GM19438 (cell line): ENCODE data around the gene AK2.
"Not testable (repeated sequence)": the region's sequence is repeated elsewhere in the genome, so short reads cannot be mapped to it uniquely, and the experiment has no call there.

Experiments used
- ATAC-seq: cut with Tn5 transposase; IDR thresholded peaks from one replicate; pipeline ENCODE4 v1.9.1; 2021; ENCODE audit warnings: low read depth; ENCODE audit not compliant: unreplicated experiment

AK2 gene

DNA sequence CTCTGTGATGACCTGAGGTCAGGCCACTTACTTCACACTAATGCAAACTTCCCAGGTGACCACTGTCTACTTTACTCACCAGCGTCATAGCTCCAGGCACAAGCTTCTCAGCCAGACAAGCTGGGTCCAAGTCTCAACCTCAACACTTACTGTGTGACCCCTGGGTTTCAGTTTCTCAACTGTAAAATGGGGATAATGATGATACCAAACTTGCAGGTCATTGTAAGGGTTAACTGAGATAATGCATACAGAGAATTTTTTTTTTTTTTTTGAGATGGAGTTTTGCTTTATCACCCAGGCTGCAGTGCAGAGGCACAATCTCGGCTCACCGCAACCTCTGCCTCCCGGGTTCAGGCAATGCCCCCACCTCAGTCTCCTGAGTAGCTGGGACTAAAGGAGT, 34.7 kb downstream of the AK2 start:
- no peak for ATAC-seq

DNA sequence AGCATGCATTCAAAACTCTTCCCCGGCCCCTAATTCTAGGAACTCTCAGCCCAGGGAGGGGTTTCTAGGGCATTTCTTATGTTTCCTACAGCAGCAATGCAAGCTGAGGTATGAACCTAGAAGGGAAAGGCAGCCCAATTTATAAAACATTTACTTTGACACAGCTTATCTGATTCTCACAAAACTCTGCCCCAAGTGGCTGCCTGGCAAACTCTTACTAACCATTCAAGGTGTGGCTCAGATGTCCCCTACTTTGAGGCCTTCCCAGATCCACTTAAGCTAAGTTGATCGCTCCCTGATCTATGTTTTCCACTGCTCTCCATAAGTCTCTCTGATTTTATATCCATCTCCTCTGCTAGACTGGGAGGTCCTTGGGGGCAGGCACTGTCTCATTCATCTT, 35.4 kb downstream of the AK2 start:
- ATAC-seq, result no peak

DNA sequence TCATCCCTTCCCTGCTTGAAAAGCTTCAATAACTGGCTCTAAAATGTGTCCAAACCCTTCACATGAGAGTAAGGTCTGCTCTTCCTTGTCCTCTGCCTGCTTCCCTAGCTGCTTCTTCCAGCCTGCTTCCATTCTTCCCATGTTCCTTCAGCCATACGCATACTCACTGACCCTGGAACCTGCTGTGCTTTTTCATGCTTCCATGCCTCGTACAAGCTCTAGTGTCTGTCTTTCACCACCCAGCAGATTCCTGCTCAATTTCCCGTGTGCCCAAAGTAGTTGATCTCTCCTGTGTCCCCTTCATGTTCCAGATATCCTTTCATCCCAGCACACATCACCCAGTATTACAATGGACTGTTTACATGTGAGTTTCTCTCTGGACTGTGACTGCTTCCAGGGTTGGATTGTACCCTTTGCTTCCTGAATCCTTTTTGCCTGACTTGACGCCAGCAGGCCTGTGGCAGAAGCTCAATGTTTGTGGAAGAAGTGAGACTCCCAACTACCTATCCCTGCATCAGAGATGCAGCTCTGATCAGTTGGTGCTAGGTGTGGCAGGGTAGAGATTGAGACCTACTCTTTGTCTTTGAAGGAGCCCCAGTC, 36.2 kb downstream of the AK2 start:
- no peak for ATAC-seq

DNA sequence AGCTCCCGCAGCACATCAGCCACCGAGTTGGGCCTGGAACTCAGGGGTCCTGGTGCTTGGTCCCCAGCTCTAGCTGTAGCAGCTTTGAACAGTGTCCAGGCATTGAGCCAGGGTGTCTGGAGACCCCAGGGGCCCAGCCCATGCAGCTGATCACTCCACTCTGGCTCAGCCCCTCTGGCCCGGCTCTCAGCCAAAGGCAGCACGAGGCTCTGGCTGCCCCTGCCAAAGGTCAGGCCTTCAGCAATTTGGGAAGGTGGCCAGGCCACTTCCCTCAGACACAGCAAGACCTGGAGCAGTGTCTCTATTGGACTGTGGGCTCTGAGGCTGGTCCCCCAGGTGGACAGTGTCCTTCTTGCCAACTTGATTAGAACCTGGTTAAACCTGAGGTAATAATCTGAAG, 37.7 kb downstream of the AK2 start:
- ATAC-seq, result no peak

DNA sequence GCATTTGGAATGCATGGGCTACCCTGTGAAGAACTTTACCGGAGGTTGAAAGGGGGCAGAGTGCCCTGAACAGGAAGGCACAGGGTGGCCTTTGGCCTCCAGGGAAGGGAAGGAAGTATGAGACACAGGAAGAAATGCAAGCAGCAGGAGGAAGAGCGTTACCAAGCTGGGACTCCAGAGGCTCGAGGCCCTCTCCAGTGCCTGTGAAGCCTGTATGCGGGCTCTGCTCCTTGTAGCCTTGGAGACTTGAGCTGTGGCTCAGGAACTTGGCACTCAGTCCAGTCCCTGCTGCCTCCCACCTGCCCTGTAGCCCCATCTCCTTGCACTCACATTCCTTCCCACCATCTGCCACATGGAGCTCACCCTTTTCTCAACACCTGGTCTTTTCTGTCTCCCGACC, 38.6 kb downstream of the AK2 start:
- ATAC-seq, result no peak

DNA sequence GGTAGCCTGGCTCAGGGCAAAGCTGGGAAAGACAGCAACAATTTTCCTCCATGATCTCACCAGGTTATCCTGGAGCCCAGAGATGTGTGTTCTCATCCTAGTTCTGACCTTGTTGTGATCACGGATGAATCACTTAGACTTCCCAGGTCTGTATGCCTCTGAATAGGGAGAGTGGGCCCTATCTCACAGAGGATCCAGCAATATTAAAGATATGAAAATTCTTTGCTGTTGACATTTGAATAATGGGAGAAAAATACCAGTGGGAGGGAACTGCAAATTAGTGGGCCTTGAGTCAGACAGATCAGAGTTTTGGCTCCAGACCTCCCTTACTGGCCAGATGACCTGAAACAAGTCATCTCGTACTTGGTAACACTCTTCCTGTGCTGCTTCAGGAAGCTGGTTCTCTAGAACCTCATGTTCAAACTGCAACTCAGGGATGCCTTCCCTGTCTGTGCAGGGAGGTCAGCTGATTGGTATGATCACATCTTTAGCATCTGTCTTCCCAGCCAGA, 39.2 kb downstream of the AK2 start:
- ATAC-seq, result no peak

DNA sequence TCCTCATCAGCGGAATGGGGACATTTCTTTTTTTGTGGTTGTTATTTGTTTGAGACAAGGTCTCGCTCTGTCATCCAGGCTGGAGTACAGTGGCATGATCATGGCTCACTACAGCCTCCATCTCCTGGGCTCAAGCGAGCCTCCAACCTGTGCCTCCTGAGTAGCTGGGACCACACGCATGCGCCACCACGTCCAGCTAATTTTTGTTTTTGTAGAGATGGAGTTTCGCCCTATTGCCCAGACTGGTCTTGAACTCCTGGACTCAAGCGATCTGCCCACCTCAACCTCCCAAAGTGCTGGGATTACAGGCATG, 43.4 kb downstream of the AK2 start:
- ATAC-seq, result not testable (repeated sequence)

DNA sequence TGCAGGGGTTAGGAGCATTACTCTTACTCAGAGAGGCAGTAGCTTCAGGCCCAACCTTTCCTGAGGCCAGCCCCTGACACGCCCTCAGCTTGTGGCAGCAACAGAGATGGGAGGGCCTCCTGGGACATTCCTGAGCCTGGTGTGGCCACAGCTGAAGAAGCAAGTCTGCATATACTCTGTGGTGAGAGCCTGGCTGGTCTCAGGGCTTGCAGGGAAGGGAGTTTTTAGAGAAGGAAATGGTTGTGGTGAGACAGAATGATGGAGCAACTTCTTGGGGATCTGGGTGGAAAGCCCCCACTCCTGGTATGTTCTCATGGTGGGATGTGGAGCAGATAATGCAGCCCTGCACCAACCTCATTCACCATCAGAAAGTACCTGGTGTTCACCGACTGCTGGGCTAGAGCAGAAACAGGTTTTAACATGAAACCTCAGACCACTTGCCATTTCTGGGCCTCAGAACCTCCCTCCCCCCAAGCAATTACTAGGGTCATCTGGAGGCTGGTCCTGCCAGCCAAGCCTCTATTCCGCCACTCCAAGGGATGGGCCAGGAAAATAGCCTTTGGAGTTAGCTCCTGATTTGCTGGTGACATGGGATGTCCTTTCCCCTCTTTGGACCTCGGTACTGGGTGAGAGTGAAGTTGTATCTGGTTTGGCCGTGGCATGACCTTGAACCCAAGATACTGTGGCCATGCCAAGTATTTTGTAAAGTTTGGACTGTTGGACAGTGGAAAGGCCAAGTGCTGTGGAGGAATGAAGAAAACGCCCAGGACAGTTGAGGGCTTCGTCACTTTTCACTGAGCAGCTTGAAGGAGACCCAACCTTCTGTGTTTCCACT, 44.0 kb downstream of the AK2 start:
- ATAC-seq, result peak; percentile 85

DNA sequence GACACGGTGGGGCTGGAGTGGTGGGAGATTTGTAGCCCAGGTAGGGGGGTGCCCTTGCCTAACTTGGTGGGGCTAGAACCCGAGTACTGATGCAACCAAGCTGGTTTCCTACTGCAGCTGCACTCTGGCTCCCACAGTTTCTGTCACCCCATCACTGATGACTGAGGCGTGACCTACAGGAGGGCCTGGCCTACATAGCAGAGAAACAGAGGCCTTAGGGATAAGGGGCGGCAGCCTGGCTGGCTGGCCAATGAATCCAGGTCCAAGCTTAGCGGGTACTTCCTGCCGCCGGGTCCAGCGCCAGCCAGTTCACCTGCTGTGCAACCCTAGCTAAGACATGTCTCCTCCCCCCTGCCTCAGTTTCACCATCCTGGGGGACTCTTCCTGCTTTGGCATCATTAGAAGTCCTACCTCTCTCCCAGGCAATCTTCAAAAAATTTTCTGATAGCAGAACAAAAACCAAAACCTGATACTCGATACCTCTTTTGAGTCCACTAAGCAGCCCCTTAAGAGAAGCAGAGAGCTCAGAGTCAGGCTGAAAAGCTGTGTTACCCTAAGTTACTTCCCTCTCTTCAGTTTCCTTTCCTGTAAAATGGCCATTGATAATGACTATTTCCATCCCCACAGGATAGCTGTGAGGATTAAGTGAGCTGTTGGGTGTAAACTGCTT, 44.7 kb downstream of the AK2 start:
- ATAC-seq, result peak; percentile 40

DNA sequence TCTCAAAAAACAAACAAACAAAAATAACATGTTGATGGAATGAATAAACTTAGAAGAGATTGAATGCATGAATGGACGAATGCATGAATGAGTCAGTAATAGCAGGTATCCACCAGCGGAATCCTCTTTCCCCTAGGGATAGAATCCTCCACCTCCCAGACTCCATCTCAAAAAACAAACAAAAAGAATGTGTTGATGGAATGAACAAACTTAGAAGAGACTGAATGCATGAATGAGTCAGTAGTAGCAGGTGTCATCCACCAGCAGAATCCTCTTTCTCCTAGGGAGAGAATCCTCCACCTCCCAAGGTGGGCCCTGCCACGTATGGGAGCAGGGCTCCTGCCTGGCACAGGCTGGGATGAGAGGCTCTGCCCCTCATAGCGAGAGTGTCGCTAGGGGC, 45.3 kb downstream of the AK2 start:
- no peak for ATAC-seq

DNA sequence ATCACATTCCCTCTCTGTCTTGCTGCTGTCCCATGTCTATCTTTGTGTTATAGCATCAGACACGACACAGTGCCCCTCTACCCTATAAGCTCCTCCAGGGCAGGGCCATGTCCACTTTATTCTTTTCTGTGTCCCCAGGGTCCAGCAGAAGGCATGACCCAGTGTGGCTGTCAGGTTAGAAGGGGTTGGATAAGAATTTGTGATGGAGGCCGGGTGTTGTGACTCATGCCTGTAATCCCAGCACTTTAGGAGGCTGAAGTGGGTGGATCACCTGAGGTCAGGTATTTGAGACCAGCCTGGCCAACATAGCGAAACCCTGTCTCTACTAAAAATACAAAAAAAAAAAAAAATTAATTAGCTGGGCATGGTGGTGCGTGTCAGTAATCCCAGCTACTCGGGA, 45.8 kb downstream of the AK2 start:
- ATAC-seq, result no peak

DNA sequence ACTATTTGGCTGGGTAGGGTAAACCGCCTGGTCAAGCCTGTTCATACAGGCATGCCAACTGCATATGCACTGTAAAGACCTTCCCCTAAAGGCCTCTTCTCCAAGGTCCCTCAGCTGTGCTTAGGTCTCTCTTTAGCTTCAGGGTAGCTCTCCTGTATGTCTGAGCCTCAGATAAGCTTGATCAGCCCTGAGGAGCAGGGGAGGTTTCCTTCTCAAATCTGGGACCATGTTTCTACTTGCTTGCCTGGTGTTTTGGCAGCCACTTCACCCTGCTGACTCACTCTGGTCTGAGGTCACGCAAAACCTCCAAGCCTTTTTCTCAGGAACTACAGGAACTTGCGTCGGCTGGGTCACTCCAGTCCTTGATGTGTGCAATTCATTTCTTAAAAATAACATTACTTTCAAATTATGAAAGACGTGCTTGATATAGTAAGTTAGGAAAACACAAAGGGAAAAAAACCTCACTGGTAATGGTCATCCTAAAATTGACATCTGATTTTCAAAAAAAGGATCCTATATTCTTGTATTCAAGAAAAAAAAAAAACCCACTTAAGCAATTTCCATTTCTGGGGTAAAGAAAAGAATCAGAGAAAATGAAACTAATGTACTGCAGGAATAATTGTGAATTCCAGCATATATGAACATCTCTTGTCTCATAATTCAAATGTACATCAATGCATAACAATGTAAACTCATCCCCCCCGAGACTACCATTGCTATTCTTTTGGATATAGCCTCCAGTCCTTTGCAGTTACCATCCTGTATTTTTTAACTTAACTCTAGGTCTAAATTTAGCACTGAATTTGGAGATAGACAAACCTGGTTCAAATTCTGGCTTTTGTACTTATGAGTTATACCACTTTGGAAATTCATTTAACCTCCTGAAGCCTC, 47.3 kb downstream of the AK2 start:
- no peak for ATAC-seq

DNA sequence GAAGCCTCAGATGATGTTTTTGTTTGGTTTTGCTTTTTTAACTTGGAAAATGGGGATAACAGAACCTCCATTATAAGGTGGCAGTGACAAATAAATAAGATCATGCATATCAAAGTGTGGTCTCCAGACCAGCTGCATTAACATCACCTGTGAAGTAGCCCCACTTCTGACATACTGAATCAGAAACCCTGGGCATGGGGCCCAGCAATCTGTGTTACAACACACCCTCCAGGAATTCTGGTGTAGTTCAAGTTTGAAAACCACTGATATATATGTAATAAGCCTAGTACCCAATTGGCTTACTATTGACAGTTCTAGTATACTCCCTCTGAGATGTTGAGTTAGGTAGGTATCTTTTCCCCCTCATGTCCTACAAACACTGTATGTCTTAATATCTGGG, 48.0 kb downstream of the AK2 start:
- ATAC-seq, result no peak

DNA sequence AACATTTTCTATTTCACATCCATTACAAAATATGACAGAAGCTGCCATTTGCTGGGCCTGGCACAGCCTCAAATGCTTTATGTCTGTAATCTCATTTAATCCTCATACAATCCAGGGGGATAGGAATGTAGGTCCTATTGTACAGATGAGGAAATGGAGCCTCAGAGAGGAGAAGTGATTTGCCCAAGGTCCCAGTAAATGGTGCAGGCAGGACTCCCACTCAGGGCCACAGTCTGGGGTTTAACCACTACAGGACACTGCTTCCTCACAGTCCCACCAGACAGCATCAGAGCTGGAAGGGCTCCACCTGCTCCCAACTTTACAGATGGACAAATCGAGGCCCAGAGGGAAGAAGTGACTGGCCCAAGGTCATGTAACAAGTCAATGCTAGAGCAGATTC, 51.5 kb downstream of the AK2 start:
- no peak for ATAC-seq

DNA sequence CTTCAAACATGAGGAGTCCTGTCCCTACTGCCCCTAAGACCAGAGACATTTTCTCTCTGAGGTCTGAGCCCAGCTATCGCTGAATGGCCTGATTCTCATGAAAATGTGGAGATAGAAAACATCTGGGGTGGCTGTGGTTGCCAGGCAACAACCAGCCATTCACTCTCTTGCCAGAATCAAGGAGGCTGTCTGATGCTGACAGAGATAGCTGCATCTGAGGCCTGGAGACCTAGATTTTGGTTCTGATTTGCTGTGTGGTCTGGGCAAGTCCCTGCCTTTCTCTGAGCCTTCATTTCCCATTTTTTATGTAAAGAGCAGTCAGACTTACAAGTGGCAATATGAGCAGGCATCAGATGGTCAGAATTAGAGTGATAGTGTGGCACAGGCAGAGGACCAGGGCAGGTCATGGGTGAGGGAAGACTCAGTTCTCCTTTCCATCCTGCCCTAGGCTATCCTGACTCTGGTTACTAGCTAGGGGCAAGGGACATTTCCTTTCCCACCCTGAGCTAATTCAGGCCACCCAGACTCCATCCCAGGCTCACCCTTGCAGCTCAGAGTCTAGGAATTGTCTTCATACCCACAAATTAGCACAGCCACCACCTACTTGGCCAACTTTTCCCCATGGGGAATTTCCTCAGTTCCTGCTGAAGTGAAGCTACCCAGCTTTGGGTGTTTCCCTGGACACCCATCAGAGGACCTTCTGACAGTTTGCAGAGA, 52.1 kb downstream of the AK2 start:
- no peak for ATAC-seq

DNA sequence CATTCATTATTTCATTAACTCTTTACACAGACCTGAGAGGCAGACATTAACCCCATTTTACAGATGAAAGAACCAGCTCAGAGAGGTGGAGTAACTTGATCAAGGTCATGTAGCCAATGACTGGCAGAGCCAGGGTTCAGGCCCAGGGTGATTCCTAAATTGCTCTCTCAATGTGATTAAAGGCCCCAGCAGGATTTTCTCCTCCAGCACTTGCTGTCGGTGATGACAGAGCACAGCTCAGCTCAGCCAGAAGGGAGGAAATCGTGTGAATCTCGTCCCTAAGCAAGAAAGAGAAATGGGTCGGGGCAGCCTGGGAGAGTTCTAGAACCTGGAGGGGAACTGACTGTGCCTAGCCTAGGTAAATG, 52.6 kb downstream of the AK2 start:
- ATAC-seq, result no peak

DNA sequence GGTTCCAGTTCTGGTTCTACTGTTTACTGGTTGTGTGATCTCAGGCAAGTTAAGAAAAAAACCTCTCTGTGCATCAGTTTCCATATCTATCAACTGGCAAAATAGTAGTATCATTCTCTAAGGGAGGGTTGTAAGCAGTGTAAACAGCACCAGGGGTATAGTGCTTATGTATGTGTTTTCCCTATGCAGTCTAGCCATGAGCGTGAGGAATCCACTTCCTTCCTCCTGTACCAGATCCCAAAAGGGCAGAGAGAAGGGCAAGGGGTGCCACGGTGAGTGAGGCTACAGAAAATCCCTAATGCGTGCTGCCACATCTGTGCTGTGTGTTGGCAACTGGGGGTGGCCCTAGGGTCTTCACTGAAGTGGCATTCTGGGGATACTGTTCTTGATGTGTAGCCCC, 53.7 kb downstream of the AK2 start:
- ATAC-seq, result no peak

DNA sequence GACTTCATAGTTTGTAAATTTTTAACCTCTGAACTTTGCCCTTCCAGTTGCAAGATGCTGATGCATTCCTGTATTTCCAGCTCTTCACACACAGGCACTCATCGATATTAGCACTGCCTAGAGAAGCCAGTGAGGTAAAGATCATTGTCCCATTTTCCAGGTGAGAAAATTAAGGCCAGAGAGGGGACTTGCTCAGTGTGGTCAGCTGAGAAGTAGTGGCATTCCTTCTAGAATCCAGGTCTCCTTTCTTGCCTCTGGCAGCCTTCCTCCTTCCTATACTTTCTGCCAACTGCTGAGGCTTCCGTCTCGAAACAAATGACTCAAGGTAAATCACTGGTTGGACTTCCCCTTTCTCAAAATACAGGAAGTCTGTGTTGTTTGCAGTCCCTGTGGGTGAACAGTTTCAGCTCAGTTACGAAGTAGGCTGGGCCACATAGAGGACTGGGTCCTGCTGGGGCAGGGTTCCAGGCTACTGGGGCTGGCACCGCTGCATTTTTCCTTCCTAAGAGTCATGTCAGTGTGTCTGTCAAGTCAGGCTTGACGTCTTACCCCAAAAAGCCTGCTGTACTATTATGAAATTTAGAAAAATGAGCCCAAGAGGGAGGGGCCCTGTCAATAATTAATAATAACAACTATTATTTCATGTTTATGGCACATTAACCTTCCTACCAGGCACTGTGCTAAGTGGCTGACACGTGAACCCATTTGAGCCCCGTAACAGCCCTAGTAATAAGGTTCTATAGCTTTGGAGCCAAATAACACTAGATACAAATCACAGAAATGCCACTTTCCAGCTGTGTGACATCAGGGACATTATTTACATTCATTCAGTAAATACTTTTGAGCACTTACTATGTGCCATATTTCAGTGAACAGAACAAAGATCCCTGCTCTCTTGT, 55.4 kb downstream of the AK2 start:
- ATAC-seq, result peak; percentile 93

DNA sequence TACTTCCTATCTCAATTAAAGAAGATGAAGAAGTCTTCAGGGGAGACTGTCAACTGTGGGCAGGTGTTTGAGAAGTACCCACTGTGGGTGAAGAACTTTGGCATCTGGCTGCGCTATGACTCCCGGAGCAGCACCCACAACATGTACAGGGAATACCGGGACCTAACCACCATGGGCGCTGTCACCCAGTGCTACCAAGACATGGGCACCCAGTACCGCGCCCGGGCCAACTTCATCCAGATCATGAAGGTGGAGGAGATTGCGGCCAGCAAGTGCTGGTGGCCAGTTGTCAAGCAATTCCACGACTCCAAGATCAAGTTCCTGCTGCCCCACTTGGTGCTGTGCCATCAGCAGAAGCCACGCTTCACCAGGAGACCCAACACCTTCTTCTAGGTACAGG, 56.6 kb downstream of the AK2 start:
- ATAC-seq, result no peak
